Thoracic aorta (tissue), 2 donors: ENCODE results near the gene GARNL3. TPM values are rescaled to one million over a fixed set of nuclear protein-coding genes. Genes with fewer than 3 reads are reported as not detected.

ENCODE experiments used
- ATAC-seq: fragments of 150-250 bp; one replicate; pipeline ENCODE4 v1.8.0; 2017; ENCODE audit warnings: low read depth; ENCODE audit not compliant: insufficient number of reproducible peaks, low FRiP score
- DNase-seq: peaks from one replicate; pipeline ENCODE4 v3.0.0-alpha.2; 2020; ENCODE audit warnings: low spot score
- H3K27ac ChIP-seq, 2 donors: fragments of 200-600 bp; sonication (generic); 1 replicate in 1 of 2; 2 replicates in 1 of 2; pipeline ENCODE4 v1.5.1; 2016; ENCODE audit warnings: mild to moderate bottlenecking in 2 of 2, moderate library complexity in 2 of 2
- H3K27me3 ChIP-seq: fragments of 200-600 bp; sonication (generic); replicated peaks from 2 replicates; pipeline ENCODE4 v1.6.0; 2016; ENCODE audit warnings: mild to moderate bottlenecking; ENCODE audit not compliant: insufficient read depth
- H3K36me3 ChIP-seq: fragments of 200-600 bp; sonication (generic); one replicate; pipeline ENCODE4 v1.5.1; 2016
- H3K4me1 ChIP-seq, 2 donors: fragments of 200-600 bp; sonication (generic); 1 replicate in 1 of 2; 2 replicates in 1 of 2; pipeline versions ENCODE4 v1.5.1 to v1.6.0; 2016; ENCODE audit warnings: low read depth in 2 of 2, mild to moderate bottlenecking in 1 of 2; ENCODE audit not compliant: control insufficient read depth in 1 of 2
- H3K4me3 ChIP-seq: fragments of 200-600 bp; sonication (generic); 2 replicates; pipeline ENCODE4 v1.5.1; 2016; ENCODE audit warnings: mild to moderate bottlenecking
- H3K9me3 ChIP-seq: fragments of 200-600 bp; sonication (generic); 2 replicates; pipeline ENCODE4 v1.5.1; 2016
- total RNA-seq, 2 donors: library from RNA; depleted of rRNA; stranded (reverse); fragments of >200 nt; gene quantifications; one replicate each; pipeline versions ENCODE4 v1.1.0 to v1.2.3, GENCODE V29; 2016
- TF ChIP-seq, protein P1 (sequence below): fragments of 200-600 bp; sonication (generic); IDR thresholded peaks from one replicate; pipeline ENCODE4 v1.5.1; 2019; ENCODE audit warnings: antibody characterized with exemption

GARNL3 gene
- total RNA-seq, 2 donors from 2014 or later = 59.3 to 63.4 TPM

- no peak for DNase-seq
- Histone ChIP-seq H3K4me3 (no peak overlapping the region), H3K27me3 (no peaks in the 10 kb centered on the region), H3K36me3 (no peaks in the 10 kb centered on the region), H3K9me3 (no peaks in the 10 kb centered on the region), H3K4me1 (peaks cover 7 to 49% of the 10 kb centered on the region in 2 donors), H3K27ac (peak overlapping the region; percentile 67 to 80)
- TF ChIP-seq, protein P1, sequence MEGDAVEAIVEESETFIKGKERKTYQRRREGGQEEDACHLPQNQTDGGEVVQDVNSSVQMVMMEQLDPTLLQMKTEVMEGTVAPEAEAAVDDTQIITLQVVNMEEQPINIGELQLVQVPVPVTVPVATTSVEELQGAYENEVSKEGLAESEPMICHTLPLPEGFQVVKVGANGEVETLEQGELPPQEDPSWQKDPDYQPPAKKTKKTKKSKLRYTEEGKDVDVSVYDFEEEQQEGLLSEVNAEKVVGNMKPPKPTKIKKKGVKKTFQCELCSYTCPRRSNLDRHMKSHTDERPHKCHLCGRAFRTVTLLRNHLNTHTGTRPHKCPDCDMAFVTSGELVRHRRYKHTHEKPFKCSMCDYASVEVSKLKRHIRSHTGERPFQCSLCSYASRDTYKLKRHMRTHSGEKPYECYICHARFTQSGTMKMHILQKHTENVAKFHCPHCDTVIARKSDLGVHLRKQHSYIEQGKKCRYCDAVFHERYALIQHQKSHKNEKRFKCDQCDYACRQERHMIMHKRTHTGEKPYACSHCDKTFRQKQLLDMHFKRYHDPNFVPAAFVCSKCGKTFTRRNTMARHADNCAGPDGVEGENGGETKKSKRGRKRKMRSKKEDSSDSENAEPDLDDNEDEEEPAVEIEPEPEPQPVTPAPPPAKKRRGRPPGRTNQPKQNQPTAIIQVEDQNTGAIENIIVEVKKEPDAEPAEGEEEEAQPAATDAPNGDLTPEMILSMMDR = no peak
- peak; percentile 80 for ATAC-seq
These were observed 5.7 kb upstream of the GARNL3 start for GRCh38 chr9:127258606-127259471.

- Histone ChIP-seq H3K4me3 (no peak overlapping the region), H3K27me3 (no peaks in the 10 kb centered on the region), H3K36me3 (no peaks in the 10 kb centered on the region), H3K9me3 (no peaks in the 10 kb centered on the region), H3K27ac (peak overlapping the region; percentile 2 to 51), H3K4me1 (peaks cover 7 to 64% of the 10 kb centered on the region in 2 donors)
- TF ChIP-seq, protein P1 = no peak
- DNase-seq (no peak), ATAC-seq (no peak)
These were observed 2.0 kb upstream of the GARNL3 start for GRCh38 chr9:127262602-127263001.

GRCh38 chr9:127263237-127263636, 1.3 kb upstream of the GARNL3 start:
- TF ChIP-seq, protein P1 = no peak
- DNase-seq (no peak), ATAC-seq (no peak)
- Histone ChIP-seq H3K36me3 (no peaks in the 10 kb centered on the region), H3K27ac (peak overlapping the region; percentile 2 to 51), H3K9me3 (no peaks in the 10 kb centered on the region), H3K4me3 (no peak overlapping the region), H3K27me3 (no peaks in the 10 kb centered on the region), H3K4me1 (peaks cover 7 to 70% of the 10 kb centered on the region in 2 donors)

DNA sequence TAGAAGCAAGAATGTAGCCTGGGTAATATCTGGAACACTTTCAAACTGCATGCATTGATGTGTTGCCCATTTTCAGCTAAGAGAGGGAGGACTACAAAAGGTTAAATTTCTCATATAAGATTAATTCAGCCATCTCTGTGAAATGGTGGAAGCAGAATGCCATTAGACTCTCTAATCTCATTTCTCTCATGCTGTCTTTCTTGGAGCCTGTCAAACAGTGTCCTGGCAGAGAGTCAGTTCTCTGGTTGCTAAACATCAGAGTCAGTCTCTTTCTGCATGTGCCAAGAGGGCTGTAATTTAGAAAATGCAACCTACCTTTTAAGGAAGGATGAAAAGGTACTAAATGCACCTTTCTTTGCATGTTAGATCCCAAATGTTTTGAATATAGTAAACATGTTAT, 910 bp upstream of the GARNL3 start:
- Histone ChIP-seq H3K4me3 (no peak overlapping the region), H3K9me3 (no peaks in the 10 kb centered on the region), H3K27ac (peak overlapping the region; percentile 2 to 51), H3K27me3 (no peaks in the 10 kb centered on the region), H3K36me3 (no peaks in the 10 kb centered on the region), H3K4me1 (peaks cover 7 to 70% of the 10 kb centered on the region in 2 donors)
- ATAC-seq (no peak), DNase-seq (no peak)
- TF ChIP-seq, protein P1 = no peak

- H3K36me3 ChIP-seq = no peaks in the 10 kb centered on the region
- DNase-seq (no peak), ATAC-seq (no peak)
- H3K4me3 ChIP-seq = no peak overlapping the region
- H3K27me3 ChIP-seq = no peaks in the 10 kb centered on the region
- H3K9me3 ChIP-seq = no peaks in the 10 kb centered on the region
- peaks cover 0 to 44% of the 10 kb centered on the region in 2 donors for H3K4me1 ChIP-seq
- H3K27ac ChIP-seq = peak overlapping the region; percentile 10 to 12
- TF ChIP-seq, protein P1 = no peak
These were observed 3.4 kb downstream of the GARNL3 start for GRCh38 chr9:127267793-127268525.
